B cell (primary cell): ENCODE data around the gene PYURF. TPM values are rescaled to one million over a fixed set of nuclear protein-coding genes. Genes with fewer than 3 reads are reported as not detected.

Experiments used
- ATAC-seq: fragments of 200-7000 bp; cut with Tn5 transposase; one replicate; pipeline ENCODE4 v1.10.0; 2021; ENCODE audit warnings: low read depth, mild to moderate bottlenecking, moderate number of reproducible peaks, moderate library complexity
- CTCF ChIA-PET: fragments of 350-600 bp; sonication (Branson Sonifier 250); formaldehyde crosslinking; loops from one replicate; lab custom pipeline; 2021; ENCODE audit warnings: antibody characterized with exemption, inconsistent platforms; lab: Charles Lee
- POLR2A ChIA-PET: fragments of 350-600 bp; sonication (Branson Sonifier 250); formaldehyde crosslinking; loops from one replicate; lab custom pipeline; 2021; ENCODE audit warnings: antibody characterized with exemption; lab: Charles Lee
- DNase-seq: peaks from one replicate; pipeline ENCODE4 v3.0.0; 2013
- H2AFZ ChIP-seq: 2 replicates; pipeline ENCODE4 v1.6.1; 2012; ENCODE audit warnings: mild to moderate bottlenecking, low read depth, low read length; ENCODE audit not compliant: insufficient read depth, poor library complexity, severe bottlenecking
- H3K27ac ChIP-seq, 2 donors: 1 replicate in 1 of 2; 2 replicates in 1 of 2; pipeline ENCODE4 v1.5.1; 2012 to 2013; ENCODE audit warnings: low read length in 2 of 2, mild to moderate bottlenecking in 2 of 2, moderate library complexity in 1 of 2
- H3K27me3 ChIP-seq, 4 experiments: fragments of 200-600 bp in 1 of 4; sonication (generic) in 1 of 4; replicated peaks in 1 of 4; 1 replicate in 2 of 4; 2 replicates in 2 of 4; pipeline versions ENCODE4 v1.6.1 to v1.7.0; 2013 to 2016; ENCODE audit warnings: low read length in 3 of 4, mild to moderate bottlenecking in 2 of 4, mixed read lengths in 1 of 4, moderate library complexity in 1 of 4; ENCODE audit not compliant: insufficient read depth in 4 of 4, control insufficient read depth in 3 of 4; ENCODE audit errors: control extremely low read depth in 1 of 4
- H3K36me3 ChIP-seq, 2 experiments: replicated peaks in 1 of 2; 1 replicate in 1 of 2; 2 replicates in 1 of 2; pipeline versions ENCODE4 v1.6.1 to v1.7.1; 2013; ENCODE audit warnings: low read length in 1 of 2; ENCODE audit not compliant: insufficient read depth in 2 of 2, control insufficient read depth in 1 of 2; ENCODE audit errors: control extremely low read depth in 1 of 2, extremely low read depth in 1 of 2
- H3K4me1 ChIP-seq, 2 donors: fragments of 200-600 bp in 1 of 2; sonication (generic) in 1 of 2; 1 replicate in 1 of 2; 2 replicates in 1 of 2; pipeline versions ENCODE4 v1.5.1 to v1.6.1; 2013 to 2017; ENCODE audit warnings: low read length in 2 of 2; ENCODE audit not compliant: control insufficient read depth in 2 of 2, insufficient read depth in 2 of 2
- H3K4me2 ChIP-seq: replicated peaks from 2 replicates; pipeline ENCODE3; 2012; ENCODE audit warnings: mild to moderate bottlenecking, low read depth, low read length; ENCODE audit not compliant: poor library complexity, severe bottlenecking
- H3K4me3 ChIP-seq, 5 experiments: fragments of 200-600 bp in 1 of 5; sonication (generic) in 1 of 5; 1 replicate in 3 of 5; 2 replicates in 2 of 5; pipeline versions ENCODE4 v1.5.1 to v1.7.0; 2011 to 2016; ENCODE audit warnings: low read length in 4 of 5, mild to moderate bottlenecking in 4 of 5, low read depth in 2 of 5, control low read depth in 1 of 5, moderate library complexity in 1 of 5; ENCODE audit not compliant: insufficient read depth in 1 of 5; ENCODE audit errors: control extremely low read depth in 1 of 5, extremely low read depth in 1 of 5
- H3K79me2 ChIP-seq: fragments of 200-600 bp; sonication (generic); one replicate; pipeline ENCODE4 v1.6.0; 2016; ENCODE audit warnings: low read length; ENCODE audit not compliant: control insufficient read depth, insufficient read depth
- H3K9ac ChIP-seq: fragments of 200-600 bp; sonication (generic); 2 replicates; pipeline ENCODE4 v1.6.1; 2017; ENCODE audit warnings: mild to moderate bottlenecking, low read length, moderate library complexity
- H3K9me3 ChIP-seq, 3 donors: one replicate each; pipeline versions ENCODE4 v1.6.1 to v1.7.1; 2013; ENCODE audit warnings: low read length in 2 of 3; ENCODE audit not compliant: control insufficient read depth in 2 of 3, insufficient read depth in 1 of 3; ENCODE audit errors: control extremely low read depth in 1 of 3
- H4K20me1 ChIP-seq: 2 replicates; pipeline ENCODE4 v1.6.0; 2012; ENCODE audit warnings: mild to moderate bottlenecking, low read length; ENCODE audit not compliant: insufficient read depth, control insufficient read depth, poor library complexity, severe bottlenecking
- H3K27ac Mint-ChIP-seq: one replicate; pipeline ENCODE4 v1.8.0; 2021; ENCODE audit warnings: mixed read lengths
- H3K27me3 Mint-ChIP-seq: one replicate; pipeline ENCODE4 v1.8.0; 2021; ENCODE audit warnings: mixed read lengths
- H3K4me1 Mint-ChIP-seq: one replicate; pipeline ENCODE4 v1.8.0; 2021; ENCODE audit warnings: mixed read lengths
- H3K4me3 Mint-ChIP-seq: one replicate; pipeline ENCODE4 v1.8.0; 2021; ENCODE audit warnings: mixed read lengths
- H3K9me3 Mint-ChIP-seq: one replicate; pipeline ENCODE4 v1.8.0; 2022; ENCODE audit warnings: mixed read lengths; ENCODE audit not compliant: insufficient read depth
- EZH2 ChIP-seq: IDR thresholded peaks from 2 replicates; pipeline ENCODE4 v1.6.1; 2012; ENCODE audit warnings: borderline replicate concordance, low read depth, mild to moderate bottlenecking, moderate library complexity, low read length; ENCODE audit not compliant: insufficient read depth, poor library complexity, severe bottlenecking
- WGBS: methylation state at CpG from one replicate; pipeline ENCODE4 v1.1.5; 2013; ENCODE audit warnings: missing lambda C conversion rate; ENCODE audit not compliant: insufficient coverage; 5-methylcytosine and 5-hydroxymethylcytosine counted together
- intact Hi-C: fragments of 100-400 bp; cut with micrococcal nuclease; formaldehyde crosslinking; loops from one replicate; pipeline ENCODE4 v1.10.0; 2022
- polyA plus RNA-seq: library from polyadenylated mRNA; depleted of rRNA; stranded (reverse); fragments of >200 nt; gene quantifications from 2 replicates; pipeline ENCODE4 v1.2.3, GENCODE V29; 2012
- total RNA-seq, 2 donors: library from RNA; stranded (reverse); fragments of 120-200 nt in 1 of 2; gene quantifications; 1 replicate in 1 of 2; 2 replicates in 1 of 2; pipeline versions ENCODE4 v1.2.3 to v1.2.4, GENCODE V29; 2013 to 2022
- TF ChIP-seq, protein P1 (sequence below): fragments of 200-600 bp; IDR thresholded peaks from one replicate; pipeline ENCODE4 v1.8.0; 2022; ENCODE audit warnings: antibody characterized with exemption, mild to moderate bottlenecking

PYURF gene
- total and polyA plus RNA-seq, 2 donors (not counting 1 experiment from before 2014, with no cell fraction given) = 14.9 to 38.1 TPM

DNA sequence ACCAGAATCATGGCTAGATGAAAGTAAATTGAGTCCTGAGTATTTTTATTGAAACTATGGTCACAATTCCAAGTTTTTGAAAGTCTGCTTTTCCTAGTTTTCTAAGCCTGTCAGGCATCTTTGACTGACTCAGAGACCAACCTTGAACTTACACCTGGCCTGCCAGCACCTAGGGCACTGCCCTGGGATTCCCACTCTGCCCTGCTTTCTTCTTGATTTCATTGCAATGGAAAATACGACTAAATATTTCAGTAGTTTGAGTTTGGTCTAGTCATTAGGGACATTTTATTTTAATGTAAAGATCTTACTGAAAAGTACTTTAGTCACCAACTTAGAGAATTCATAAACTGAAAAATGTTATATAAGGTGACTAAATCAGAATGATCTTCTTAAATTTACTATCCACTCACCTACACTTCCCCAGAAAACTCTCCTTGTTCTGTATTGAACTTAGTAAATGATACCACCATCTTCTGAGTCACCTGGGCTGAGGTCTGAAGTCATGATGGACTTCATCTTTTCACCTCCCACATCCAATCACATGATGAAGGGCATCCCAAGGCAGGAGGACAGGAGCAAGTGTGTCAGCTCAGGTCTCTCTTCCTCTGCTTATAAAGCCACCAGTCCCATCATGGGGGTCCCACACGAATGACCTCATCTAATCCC, 11.6 kb upstream of the PYURF start:
- no peak overlapping the region for H2AFZ ChIP-seq
- POLR2A ChIA-PET = no interaction called here
- TF ChIP-seq, protein P1, sequence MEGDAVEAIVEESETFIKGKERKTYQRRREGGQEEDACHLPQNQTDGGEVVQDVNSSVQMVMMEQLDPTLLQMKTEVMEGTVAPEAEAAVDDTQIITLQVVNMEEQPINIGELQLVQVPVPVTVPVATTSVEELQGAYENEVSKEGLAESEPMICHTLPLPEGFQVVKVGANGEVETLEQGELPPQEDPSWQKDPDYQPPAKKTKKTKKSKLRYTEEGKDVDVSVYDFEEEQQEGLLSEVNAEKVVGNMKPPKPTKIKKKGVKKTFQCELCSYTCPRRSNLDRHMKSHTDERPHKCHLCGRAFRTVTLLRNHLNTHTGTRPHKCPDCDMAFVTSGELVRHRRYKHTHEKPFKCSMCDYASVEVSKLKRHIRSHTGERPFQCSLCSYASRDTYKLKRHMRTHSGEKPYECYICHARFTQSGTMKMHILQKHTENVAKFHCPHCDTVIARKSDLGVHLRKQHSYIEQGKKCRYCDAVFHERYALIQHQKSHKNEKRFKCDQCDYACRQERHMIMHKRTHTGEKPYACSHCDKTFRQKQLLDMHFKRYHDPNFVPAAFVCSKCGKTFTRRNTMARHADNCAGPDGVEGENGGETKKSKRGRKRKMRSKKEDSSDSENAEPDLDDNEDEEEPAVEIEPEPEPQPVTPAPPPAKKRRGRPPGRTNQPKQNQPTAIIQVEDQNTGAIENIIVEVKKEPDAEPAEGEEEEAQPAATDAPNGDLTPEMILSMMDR = no peak
- no peak for TF ChIP-seq EZH2

More for the DNA sequence above, 11.6 kb upstream of the PYURF start:
- Histone ChIP-seq H4K20me1 (no peaks in the 10 kb centered on the region), H3K27me3 (no peaks in the 10 kb centered on the region), H3K9me3 (no peaks in the 10 kb centered on the region), H3K27ac (no peak overlapping the region), H3K4me2 (no peak overlapping the region), H3K79me2 (no peaks in the 10 kb centered on the region), H3K9ac (no peak overlapping the region), H3K4me3 (no peak overlapping the region), H3K36me3 (no peaks in the 10 kb centered on the region), H3K4me1 (peaks cover 0 to 4% of the 10 kb centered on the region in 2 donors)
- CTCF ChIA-PET = interaction anchor here (0.9 to 2.1 kb wide), 5 partner anchors 9 to 488 kb away, joined by 3 to 7 read pairs (median 4); partner anchors contain the start of gene PYURF
- ATAC-seq (no peak), DNase-seq (no peak)
- WGBS = 92% methylated on average over 1 of the region's 2 CpGs
- no peak overlapping the region for H3K4me3 Mint-ChIP-seq
- no peaks in the 10 kb centered on the region for H3K9me3 Mint-ChIP-seq
- no peak overlapping the region for H3K27ac Mint-ChIP-seq
- intact Hi-C loops = no loop called here
- peaks cover 12% of the 10 kb centered on the region for H3K27me3 Mint-ChIP-seq
- peaks cover 4% of the 10 kb centered on the region for H3K4me1 Mint-ChIP-seq
